Measurements from ENCODE around the gene TRPC3. TPM values are rescaled to one million over a fixed set of nuclear protein-coding genes. Genes with fewer than 3 reads are reported as not detected.

Gene TRPC3
- total RNA-seq, 1 donor from 2014 or later: 0.98 TPM

- Histone ChIP-seq H3K4me3 (peak within 1 kb of the TSS; percentile 80 to 95), H3K27me3 (no peaks in the 10 kb centered on the region), H3K9me3 (no peaks in the 10 kb centered on the region), H3K27ac (peak within 1 kb of the TSS; percentile 94), H3K4me1 (peaks cover 11% of the 10 kb centered on the region), H3K36me3 (peaks cover 0 to 4% of the 10 kb centered on the region in 2 donors)
- peak in 1 of 2 donors; percentile 98 for DNase-seq (ENCODE audit: extremely low spot score in 2 of 2)
- TF ChIP-seq CTCF (IDR thresholded peaks at IDR 0.05) (no peak), POLR2AphosphoS5 (IDR thresholded peaks at IDR 0.05; ENCODE audit: insufficient read depth in 1 of 2, low read depth in 1 of 2) (peak; percentile 86 to 96), POLR2A (IDR thresholded peaks at IDR 0.05) (peak in 1 of 2 donors; percentile 79)
- intact Hi-C loops (cut with DNase I): no loop called here
These were observed 81.7 kb downstream of the TRPC3 start, which contains the start of gene BBS7 for GRCh38 chr4:121869841-121870822. Gene BBS7 (minus strand): TSS chr4:121870474. CDS start chr4:121870313, 161 bp downstream.

GRCh38 chr4:121863799-121864198 lies 88.1 kb downstream of the TRPC3 start:
- peaks cover 2% of the 10 kb centered on the region for H3K4me1 ChIP-seq
- peaks cover 0 to 28% of the 10 kb centered on the region in 2 donors for H3K36me3 ChIP-seq
- H3K27ac ChIP-seq: no peak overlapping the region
- no peaks in the 10 kb centered on the region for H3K9me3 ChIP-seq
- DNase-seq (ENCODE audit: extremely low spot score in 2 of 2): no peak
- H3K27me3 ChIP-seq: no peaks in the 10 kb centered on the region
- intact Hi-C loops (cut with DNase I): no loop called here
- H3K4me3 ChIP-seq: no peak overlapping the region
- no peak for TF ChIP-seq POLR2A (IDR thresholded peaks at IDR 0.05)
- TF ChIP-seq POLR2AphosphoS5 (IDR thresholded peaks at IDR 0.05; ENCODE audit: insufficient read depth in 1 of 2, low read depth in 1 of 2): no peak
- TF ChIP-seq CTCF (IDR thresholded peaks at IDR 0.05): no peak

- intact Hi-C loops (cut with DNase I): no loop called here
- Histone ChIP-seq H3K36me3 (peaks cover 0 to 29% of the 10 kb centered on the region in 2 donors), H3K9me3 (no peaks in the 10 kb centered on the region), H3K27ac (no peak overlapping the region), H3K27me3 (no peaks in the 10 kb centered on the region), H3K4me1 (no peaks in the 10 kb centered on the region), H3K4me3 (no peak overlapping the region)
- no peak for DNase-seq (ENCODE audit: extremely low spot score in 2 of 2)
- no peak for TF ChIP-seq CTCF (IDR thresholded peaks at IDR 0.05)
- no peak for TF ChIP-seq POLR2AphosphoS5 (IDR thresholded peaks at IDR 0.05; ENCODE audit: insufficient read depth in 1 of 2, low read depth in 1 of 2)
- TF ChIP-seq POLR2A (IDR thresholded peaks at IDR 0.05): no peak
These were observed 90.4 kb downstream of the TRPC3 start for GRCh38 chr4:121861426-121861825.

- H3K27ac ChIP-seq: no peak overlapping the region
- intact Hi-C loops (cut with DNase I): no loop called here
- no peak for DNase-seq (ENCODE audit: extremely low spot score in 2 of 2)
- no peaks in the 10 kb centered on the region for H3K27me3 ChIP-seq
- TF ChIP-seq CTCF (IDR thresholded peaks at IDR 0.05) (no peak), POLR2AphosphoS5 (IDR thresholded peaks at IDR 0.05; ENCODE audit: insufficient read depth in 1 of 2, low read depth in 1 of 2) (no peak), POLR2A (IDR thresholded peaks at IDR 0.05) (no peak)
- H3K9me3 ChIP-seq: no peaks in the 10 kb centered on the region
- H3K36me3 ChIP-seq: peaks cover 0 to 28% of the 10 kb centered on the region in 2 donors
- H3K4me1 ChIP-seq: no peaks in the 10 kb centered on the region
- no peak overlapping the region for H3K4me3 ChIP-seq
These were observed 91.7 kb downstream of the TRPC3 start for GRCh38 chr4:121860121-121860520.

GRCh38 chr4:121851354-121851753 lies 100.5 kb downstream of the TRPC3 start:
- intact Hi-C loops (cut with DNase I): no loop called here
- H3K36me3 ChIP-seq: peaks cover 0 to 29% of the 10 kb centered on the region in 2 donors

More at GRCh38 chr4:121851354-121851753, 100.5 kb downstream of the TRPC3 start:
- no peak overlapping the region for H3K27ac ChIP-seq
- no peaks in the 10 kb centered on the region for H3K9me3 ChIP-seq
- TF ChIP-seq POLR2A (IDR thresholded peaks at IDR 0.05) (no peak), POLR2AphosphoS5 (IDR thresholded peaks at IDR 0.05; ENCODE audit: insufficient read depth in 1 of 2, low read depth in 1 of 2) (no peak), CTCF (IDR thresholded peaks at IDR 0.05) (no peak)
- DNase-seq (ENCODE audit: extremely low spot score in 2 of 2): no peak
- no peaks in the 10 kb centered on the region for H3K4me1 ChIP-seq
- H3K27me3 ChIP-seq: no peaks in the 10 kb centered on the region
- H3K4me3 ChIP-seq: no peak overlapping the region

Data from vagina (tissue), 2 donors.